HL-60 (cell line): ENCODE results near the gene RAB13.

Source experiments
- DNase-seq, 2 experiments: peaks; one replicate each; pipeline ENCODE4 v3.0.0-alpha.2; 2010 to 2020; ENCODE audit warnings: low read depth in 1 of 2, low spot score in 1 of 2
- H3K27ac ChIP-seq: fragments of 250-450 bp; sonication (Bioruptor Pico); replicated peaks from 2 replicates; pipeline ENCODE4 v1.5.1; 2020; ENCODE audit warnings: mild to moderate bottlenecking, moderate library complexity
- H3K27me3 ChIP-seq: fragments of 250-450 bp; sonication (Bioruptor Pico); 2 replicates; pipeline ENCODE4 v1.5.1; 2021; ENCODE audit warnings: mild to moderate bottlenecking, moderate library complexity; ENCODE audit not compliant: insufficient read depth, poor library complexity, severe bottlenecking
- H3K4me3 ChIP-seq: replicated peaks from 2 replicates; pipeline ENCODE4 v1.5.1; 2011; ENCODE audit warnings: mild to moderate bottlenecking, control low read depth, low read length; ENCODE audit not compliant: insufficient read depth
- CTCF ChIP-seq: IDR thresholded peaks from one replicate; pipeline ENCODE4 v1.5.1; 2011; ENCODE audit warnings: low read length, control low read depth, inconsistent platforms; ENCODE audit not compliant: insufficient read depth
- GABPA ChIP-seq: IDR thresholded peaks from 2 replicates; pipeline ENCODE4 v1.6.1; 2012; ENCODE audit warnings: low read depth
- POLR2AphosphoS5 ChIP-seq: IDR thresholded peaks from 2 replicates; pipeline ENCODE4 v1.6.1; 2012; ENCODE audit warnings: low read depth
- REST ChIP-seq: IDR thresholded peaks from 2 replicates; pipeline ENCODE4 v1.6.1; 2012; ENCODE audit warnings: low read depth; ENCODE audit not compliant: insufficient replicate concordance
- SPI1 ChIP-seq: IDR thresholded peaks from 2 replicates; pipeline ENCODE4 v1.6.1; 2012; ENCODE audit warnings: low read depth, mild to moderate bottlenecking, borderline replicate concordance

The RAB13 gene

GRCh38 chr1:153945795-153946621 lies 40.1 kb downstream of the RAB13 start:
- no peak for TF ChIP-seq CTCF
- peak; percentile 76; the same call in 1 of the 2 replicates for TF ChIP-seq POLR2AphosphoS5
- peak; percentile 75 for TF ChIP-seq GABPA
- TF ChIP-seq SPI1: peak; percentile 91
- TF ChIP-seq REST: no peak
- Histone ChIP-seq H3K4me3 (peak overlapping the region; percentile 68), H3K27me3 (no peaks in the 10 kb centered on the region), H3K27ac (peak overlapping the region; percentile 96)
- peak; percentile 94 to 95 for DNase-seq

- TF ChIP-seq SPI1: peak; percentile 95
- TF ChIP-seq CTCF: no peak
- TF ChIP-seq GABPA: peak; percentile 40
- peak; percentile 75 for TF ChIP-seq POLR2AphosphoS5
- H3K4me3 ChIP-seq: peak overlapping the region; percentile 68
- no peaks in the 10 kb centered on the region for H3K27me3 ChIP-seq
- H3K27ac ChIP-seq: peak overlapping the region; percentile 96
- peak; percentile 88 to 95 for DNase-seq
Observed at GRCh38 chr1:153945131-153945794, 40.9 kb downstream of the RAB13 start.

- Histone ChIP-seq H3K27me3 (no peaks in the 10 kb centered on the region), H3K4me3 (peak overlapping the region; percentile 68), H3K27ac (peak overlapping the region; percentile 96)
- TF ChIP-seq SPI1 (no peak), GABPA (no peak), POLR2AphosphoS5 (no peak), REST (no peak), CTCF (no peak)
- no peak for DNase-seq
Observed at GRCh38 chr1:153944827-153945117, 41.4 kb downstream of the RAB13 start.
